ENCODE data around the gene TMEM218. TPM values are rescaled to one million over a fixed set of nuclear protein-coding genes. Genes with fewer than 3 reads are reported as not detected.

Gene TMEM218
- total and polyA plus RNA-seq, 2 of the 8 experiments (the other 6 are each of a cell fraction or from before 2014, with no cell fraction given), result 17.0 to 33.5 TPM

DNA sequence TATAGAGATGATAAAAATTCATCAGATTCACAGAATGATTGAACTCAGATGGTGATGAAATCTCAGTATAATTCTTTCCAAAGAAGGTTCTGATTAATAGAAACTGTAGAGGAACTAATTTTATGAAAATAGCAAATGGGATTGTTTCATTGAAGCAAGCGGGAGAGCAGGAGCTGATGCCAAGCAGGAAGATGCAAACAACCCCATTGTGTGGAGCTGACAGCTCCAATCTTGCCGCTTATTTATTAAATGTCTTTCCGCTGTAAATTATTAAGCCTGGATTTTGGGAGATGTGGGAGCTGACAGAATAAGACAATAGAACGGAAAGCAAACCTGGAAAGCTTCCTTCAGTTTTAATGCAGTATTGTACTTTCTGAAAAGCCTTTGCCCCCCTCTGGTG lies 6.0 kb upstream of the TMEM218 start:
- Histone ChIP-seq H4K20me1 (replicated peaks in 1 of 2; ENCODE audit: control insufficient read depth in 1 of 2, insufficient read depth in 2 of 2, low read length in 2 of 2) (no peaks in the 10 kb centered on the region), H3K27me3 (replicated peaks in 1 of 4; ENCODE audit: control insufficient read depth in 3 of 4, extremely low read depth in 1 of 4, insufficient read depth in 3 of 4, low read length in 3 of 4) (peaks cover 0 to 6% (median 1%) of the 10 kb centered on the region in 4 experiments; a peak in 4 of 7 replicates), H3K36me3 (ENCODE audit: control insufficient read depth in 2 of 4, insufficient read depth in 4 of 4, low read length in 3 of 4) (no peaks in the 10 kb centered on the region), H2BK5ac (ENCODE audit: low read depth, low read length) (no peak overlapping the region), H3K9ac (replicated peaks in 1 of 4; ENCODE audit: extremely low read depth in 1 of 4, low read depth in 3 of 4, low read length in 3 of 4) (no peak overlapping the region), H3K4me1 (replicated peaks in 1 of 4; ENCODE audit: control insufficient read depth in 3 of 4, insufficient read depth in 4 of 4, low read length in 3 of 4) (no peaks in the 10 kb centered on the region), H4K91ac (replicated peaks; ENCODE audit: insufficient read length, low read length) (no peak overlapping the region), H3K14ac (ENCODE audit: insufficient read length) (no peak overlapping the region), H2BK15ac (ENCODE audit: low read length) (no peak overlapping the region), H4K8ac (ENCODE audit: extremely low read depth, insufficient read depth, low read length) (no peak overlapping the region), H3K56ac (replicated peaks; ENCODE audit: insufficient read length, low read depth, low read length) (no peak overlapping the region), H3K4me2 (ENCODE audit: insufficient read depth in 1 of 2, low read depth in 2 of 2, low read length in 2 of 2) (no peak overlapping the region), H2AFZ (ENCODE audit: low read length) (no peak overlapping the region), H2AK5ac (ENCODE audit: low read depth, low read length) (no peak overlapping the region), H2BK12ac (ENCODE audit: low read depth, low read length) (no peak overlapping the region), H3K18ac (ENCODE audit: extremely low read depth, low read length) (no peak overlapping the region), H3K79me1 (ENCODE audit: low read depth, low read length) (no peaks in the 10 kb centered on the region), H2BK20ac (ENCODE audit: low read length) (no peak overlapping the region), H3K4me3 (ENCODE audit: extremely low read depth in 1 of 4, insufficient read depth in 2 of 4, low read depth in 3 of 4, low read length in 4 of 4) (no peak overlapping the region), H3K9me3 (ENCODE audit: insufficient read depth in 2 of 2, low read depth in 1 of 2, low read length in 1 of 2) (no peaks in the 10 kb centered on the region), H3K23me2 (ENCODE audit: low read depth, low read length) (no peaks in the 10 kb centered on the region), H3K27ac (ENCODE audit: low read depth, low read length) (no peak overlapping the region), H3K4ac (replicated peaks; ENCODE audit: insufficient read length, low read depth, low read length) (no peak overlapping the region), H2BK120ac (replicated peaks; ENCODE audit: low read depth, low read length) (no peak overlapping the region), H4K5ac (ENCODE audit: insufficient read length, low read depth, low read length) (no peak overlapping the region), H3K79me2 (ENCODE audit: control insufficient read depth in 1 of 2, insufficient read depth in 2 of 2, low read length in 2 of 2) (no peaks in the 10 kb centered on the region), H3K23ac (ENCODE audit: insufficient read length) (no peak overlapping the region)
- FAIRE-seq (no peak), DNase-seq (ENCODE audit: low read depth in 1 of 2, low spot score in 2 of 2) (no peak)
- 86% methylated on average over 4 of the region's 4 CpGs; no CpG with 5 or more reads in 1 of the 2 experiments for WGBS, 2 experiments (ENCODE audit: extremely low coverage in 1 of 2, insufficient coverage in 1 of 2, insufficient read length in 1 of 2, insufficient replicate concordance in 2 of 2, low coverage in 1 of 2, low lambda C conversion rate in 2 of 2, missing lambda C conversion rate in 1 of 2)
- ChIA-PET CTCF (ENCODE audit: partially characterized antibody) (interaction anchor here (0.6 to 13.5 kb wide), 13 partner anchors 11 to 312 kb away, joined by 3 to 247 read pairs (median 4); no protein-coding TSS in a partner anchor), POLR2A (ENCODE audit: partially characterized antibody) (no interaction called here)
- TF ChIP-seq FOSL1 (IDR thresholded peaks at IDR 0.05; ENCODE audit: insufficient read depth, low read depth, low read length) (no peak), NRF1 (IDR thresholded peaks at IDR 0.05; ENCODE audit: low read depth, low read length) (no peak), RFX5 (IDR thresholded peaks at IDR 0.05; ENCODE audit: borderline replicate concordance, low read depth, low read length) (no peak), CHD1 (IDR thresholded peaks at IDR 0.05; ENCODE audit: low read depth, low read length) (no peak), SAP30 (IDR thresholded peaks at IDR 0.05; ENCODE audit: insufficient read depth, insufficient replicate concordance, low read length) (no peak), BCL11A (IDR thresholded peaks at IDR 0.05; ENCODE audit: low read depth in 2 of 2, low read length in 2 of 2) (no peak), TEAD4 (IDR thresholded peaks at IDR 0.05; ENCODE audit: low read depth, low read length) (no peak)
- TF ChIP-seq, protein P1, sequence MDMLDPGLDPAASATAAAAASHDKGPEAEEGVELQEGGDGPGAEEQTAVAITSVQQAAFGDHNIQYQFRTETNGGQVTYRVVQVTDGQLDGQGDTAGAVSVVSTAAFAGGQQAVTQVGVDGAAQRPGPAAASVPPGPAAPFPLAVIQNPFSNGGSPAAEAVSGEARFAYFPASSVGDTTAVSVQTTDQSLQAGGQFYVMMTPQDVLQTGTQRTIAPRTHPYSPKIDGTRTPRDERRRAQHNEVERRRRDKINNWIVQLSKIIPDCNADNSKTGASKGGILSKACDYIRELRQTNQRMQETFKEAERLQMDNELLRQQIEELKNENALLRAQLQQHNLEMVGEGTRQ (IDR thresholded peaks at IDR 0.05; ENCODE audit: low read length), result no peak
- TF ChIP-seq, protein P2, sequence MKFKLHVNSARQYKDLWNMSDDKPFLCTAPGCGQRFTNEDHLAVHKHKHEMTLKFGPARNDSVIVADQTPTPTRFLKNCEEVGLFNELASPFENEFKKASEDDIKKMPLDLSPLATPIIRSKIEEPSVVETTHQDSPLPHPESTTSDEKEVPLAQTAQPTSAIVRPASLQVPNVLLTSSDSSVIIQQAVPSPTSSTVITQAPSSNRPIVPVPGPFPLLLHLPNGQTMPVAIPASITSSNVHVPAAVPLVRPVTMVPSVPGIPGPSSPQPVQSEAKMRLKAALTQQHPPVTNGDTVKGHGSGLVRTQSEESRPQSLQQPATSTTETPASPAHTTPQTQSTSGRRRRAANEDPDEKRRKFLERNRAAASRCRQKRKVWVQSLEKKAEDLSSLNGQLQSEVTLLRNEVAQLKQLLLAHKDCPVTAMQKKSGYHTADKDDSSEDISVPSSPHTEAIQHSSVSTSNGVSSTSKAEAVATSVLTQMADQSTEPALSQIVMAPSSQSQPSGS (IDR thresholded peaks at IDR 0.05; ENCODE audit: low read length), result no peak
